Right atrium auricular region (tissue), 2 donors: Measurements from ENCODE around the gene MICAL2. TPM values are rescaled to one million over a fixed set of nuclear protein-coding genes. Genes with fewer than 3 reads are reported as not detected.

Source experiments
- DNase-seq: peaks from one replicate; pipeline ENCODE4 v3.0.0-alpha.2; 2019; ENCODE audit warnings: low spot score
- H3K27ac ChIP-seq, 2 donors: fragments of 200-600 bp; sonication (generic); 1 replicate in 1 of 2; 2 replicates in 1 of 2; pipeline ENCODE4 v1.5.1; 2016 to 2019
- H3K27me3 ChIP-seq, 2 donors: fragments of 200-600 bp; sonication (generic); one replicate each; pipeline versions ENCODE4 v1.5.1 to v1.6.0; 2017 to 2019
- H3K36me3 ChIP-seq: fragments of 200-600 bp; sonication (generic); one replicate; pipeline ENCODE4 v1.5.1; 2016
- H3K4me1 ChIP-seq, 2 donors: fragments of 200-600 bp; sonication (generic); one replicate each; pipeline versions ENCODE4 v1.5.1 to v1.6.0; 2017 to 2019
- H3K4me3 ChIP-seq, 2 donors: fragments of 200-600 bp; sonication (generic); 1 replicate in 1 of 2; 2 replicates in 1 of 2; pipeline ENCODE4 v1.5.1; 2017 to 2019; ENCODE audit warnings: mild to moderate bottlenecking in 1 of 2, moderate library complexity in 1 of 2
- H3K9me3 ChIP-seq, 2 donors: fragments of 200-600 bp; sonication (generic); one replicate each; pipeline ENCODE4 v1.5.1; 2019
- CTCF ChIP-seq, 2 donors: fragments of 200-600 bp; sonication (generic); IDR thresholded peaks; one replicate each; pipeline ENCODE4 v1.5.1; 2019; ENCODE audit warnings: antibody characterized with exemption in 2 of 2
- total RNA-seq, 2 donors: library from RNA; depleted of rRNA; stranded (reverse); fragments of >200 nt; gene quantifications; one replicate each; pipeline ENCODE4 v1.1.0, GENCODE V29; 2016

MICAL2 gene
- total RNA-seq, 2 donors from 2014 or later = 77.6 to 84.5 TPM

DNA sequence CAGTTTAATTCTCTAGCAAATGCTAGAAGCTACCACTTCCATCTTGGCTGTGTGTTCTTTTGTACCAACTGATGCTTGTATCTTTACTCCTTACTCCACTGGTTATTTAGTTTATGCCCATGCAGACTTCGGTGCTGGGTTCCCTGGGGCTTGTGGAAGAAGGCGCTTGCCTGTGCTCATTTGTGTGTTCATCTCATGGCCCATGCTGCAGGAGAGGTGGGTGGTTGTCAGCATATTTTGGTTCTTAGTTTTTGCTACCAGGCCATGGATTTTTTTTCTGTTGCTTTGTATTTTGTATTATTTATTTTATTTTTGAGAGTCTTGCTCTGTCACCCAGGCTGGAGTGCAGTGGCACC, 22.4 kb downstream of the MICAL2 start:
- TF ChIP-seq CTCF (IDR thresholded peaks at IDR 0.05) = no peak
- H3K36me3 ChIP-seq = no peaks in the 10 kb centered on the region
- no peak overlapping the region for H3K27ac ChIP-seq
- DNase-seq = no peak
- H3K27me3 ChIP-seq = no peaks in the 10 kb centered on the region
- no peaks in the 10 kb centered on the region for H3K9me3 ChIP-seq
- peaks cover 0 to 38% of the 10 kb centered on the region in 2 donors for H3K4me1 ChIP-seq
- H3K4me3 ChIP-seq = no peak overlapping the region

- peaks cover 0 to 47% of the 10 kb centered on the region in 2 donors for H3K4me1 ChIP-seq
- H3K4me3 ChIP-seq = no peak overlapping the region
- H3K36me3 ChIP-seq = no peaks in the 10 kb centered on the region
- H3K27ac ChIP-seq = no peak overlapping the region
- no peak for TF ChIP-seq CTCF (IDR thresholded peaks at IDR 0.05)
- no peaks in the 10 kb centered on the region for H3K27me3 ChIP-seq
- H3K9me3 ChIP-seq = no peaks in the 10 kb centered on the region
- DNase-seq = no peak
Observed at GRCh38 chr11:12133547-12134235, 23.3 kb downstream of the MICAL2 start.

DNA sequence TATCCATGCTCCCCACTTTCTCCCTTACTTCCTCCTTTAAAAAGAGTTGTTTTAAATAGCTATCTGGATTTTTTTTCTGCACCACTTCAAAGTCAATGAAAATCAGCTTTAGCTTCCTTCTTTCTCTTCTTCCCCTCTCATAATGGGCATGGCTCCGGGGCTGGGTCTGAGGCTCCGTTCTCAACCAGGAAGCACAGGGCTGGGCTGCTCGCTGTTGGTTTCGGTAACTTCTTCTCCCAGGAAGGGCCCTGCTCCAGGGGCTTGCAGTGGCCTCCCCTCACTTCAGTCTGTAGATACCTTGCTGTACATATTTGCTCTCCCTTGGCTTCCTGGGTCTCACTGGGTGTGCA, 23.8 kb downstream of the MICAL2 start:
- peaks cover 0 to 52% of the 10 kb centered on the region in 2 donors for H3K4me1 ChIP-seq
- DNase-seq = no peak
- H3K36me3 ChIP-seq = no peaks in the 10 kb centered on the region
- no peak overlapping the region for H3K27ac ChIP-seq
- no peak for TF ChIP-seq CTCF (IDR thresholded peaks at IDR 0.05)
- H3K9me3 ChIP-seq = no peaks in the 10 kb centered on the region
- H3K27me3 ChIP-seq = no peaks in the 10 kb centered on the region
- no peak overlapping the region for H3K4me3 ChIP-seq

- TF ChIP-seq CTCF (IDR thresholded peaks at IDR 0.05) = no peak
- Histone ChIP-seq H3K9me3 (no peaks in the 10 kb centered on the region), H3K4me1 (peaks cover 0 to 62% of the 10 kb centered on the region in 2 donors), H3K27ac (no peak overlapping the region), H3K36me3 (no peaks in the 10 kb centered on the region), H3K4me3 (no peak overlapping the region), H3K27me3 (no peaks in the 10 kb centered on the region)
- DNase-seq = no peak
Observed at GRCh38 chr11:12135185-12135584, 24.8 kb downstream of the MICAL2 start.

- Histone ChIP-seq H3K9me3 (no peaks in the 10 kb centered on the region), H3K4me3 (no peak overlapping the region), H3K4me1 (peaks cover 0 to 73% of the 10 kb centered on the region in 2 donors), H3K36me3 (no peaks in the 10 kb centered on the region), H3K27me3 (no peaks in the 10 kb centered on the region), H3K27ac (peak overlapping the region; percentile 62 to 69)
- DNase-seq = no peak
- peak in 1 of 2 donors; percentile 20 for TF ChIP-seq CTCF (IDR thresholded peaks at IDR 0.05)
Observed at GRCh38 chr11:12137005-12137690, 26.8 kb downstream of the MICAL2 start.
